GM12874 (cell line): ENCODE measurements around the gene FARP1.

Experiments used
- TF ChIP-seq, protein P1 (sequence below): IDR thresholded peaks from 2 replicates; pipeline ENCODE4 v1.5.1; 2011; ENCODE audit warnings: low read depth, mild to moderate bottlenecking, control low read depth, low read length, moderate library complexity; ENCODE audit not compliant: insufficient read depth

Gene FARP1

DNA sequence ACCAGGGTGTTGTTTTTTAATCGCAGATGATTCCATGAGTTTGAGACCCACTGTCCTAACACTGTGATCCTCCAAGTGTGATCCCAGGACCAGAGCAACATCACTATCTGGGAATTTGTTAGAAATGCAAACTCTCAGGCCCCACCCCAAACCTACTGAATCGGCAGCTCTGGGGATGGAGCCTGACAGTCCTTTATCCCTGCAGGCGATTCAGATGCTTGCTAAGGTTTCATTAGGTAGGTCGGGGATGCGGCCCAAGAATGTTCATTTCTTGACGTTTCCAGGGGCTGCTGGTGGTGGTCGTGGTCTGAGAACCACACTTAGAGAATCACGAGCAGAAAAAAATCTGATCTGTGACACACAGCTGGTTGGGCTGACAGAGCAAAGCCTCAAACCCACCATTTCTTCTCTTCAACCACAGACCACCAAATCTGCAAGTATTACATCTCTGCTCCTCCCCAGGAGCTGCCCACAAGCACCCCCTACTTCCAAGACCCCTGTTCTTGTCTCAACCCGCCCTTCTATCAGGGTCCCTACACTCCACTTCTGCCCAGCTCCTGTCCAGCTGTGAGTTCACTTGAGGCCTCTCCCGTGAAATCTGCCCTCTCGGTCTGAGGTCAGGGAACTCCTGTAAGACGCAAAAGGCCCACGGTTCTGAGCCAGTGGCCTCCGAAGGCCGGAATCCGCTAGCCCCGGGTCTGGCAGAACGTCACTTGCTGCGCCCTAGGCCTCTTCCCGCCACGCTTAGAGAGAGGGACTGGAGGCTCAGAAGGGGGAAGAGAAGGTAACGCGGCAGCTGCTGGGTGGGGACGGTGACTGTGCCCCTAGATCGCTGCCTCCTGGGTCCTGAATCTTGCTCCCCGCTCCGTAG is 1.1 kb upstream of the FARP1 start:
- TF ChIP-seq, protein P1, sequence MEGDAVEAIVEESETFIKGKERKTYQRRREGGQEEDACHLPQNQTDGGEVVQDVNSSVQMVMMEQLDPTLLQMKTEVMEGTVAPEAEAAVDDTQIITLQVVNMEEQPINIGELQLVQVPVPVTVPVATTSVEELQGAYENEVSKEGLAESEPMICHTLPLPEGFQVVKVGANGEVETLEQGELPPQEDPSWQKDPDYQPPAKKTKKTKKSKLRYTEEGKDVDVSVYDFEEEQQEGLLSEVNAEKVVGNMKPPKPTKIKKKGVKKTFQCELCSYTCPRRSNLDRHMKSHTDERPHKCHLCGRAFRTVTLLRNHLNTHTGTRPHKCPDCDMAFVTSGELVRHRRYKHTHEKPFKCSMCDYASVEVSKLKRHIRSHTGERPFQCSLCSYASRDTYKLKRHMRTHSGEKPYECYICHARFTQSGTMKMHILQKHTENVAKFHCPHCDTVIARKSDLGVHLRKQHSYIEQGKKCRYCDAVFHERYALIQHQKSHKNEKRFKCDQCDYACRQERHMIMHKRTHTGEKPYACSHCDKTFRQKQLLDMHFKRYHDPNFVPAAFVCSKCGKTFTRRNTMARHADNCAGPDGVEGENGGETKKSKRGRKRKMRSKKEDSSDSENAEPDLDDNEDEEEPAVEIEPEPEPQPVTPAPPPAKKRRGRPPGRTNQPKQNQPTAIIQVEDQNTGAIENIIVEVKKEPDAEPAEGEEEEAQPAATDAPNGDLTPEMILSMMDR = no peak

DNA sequence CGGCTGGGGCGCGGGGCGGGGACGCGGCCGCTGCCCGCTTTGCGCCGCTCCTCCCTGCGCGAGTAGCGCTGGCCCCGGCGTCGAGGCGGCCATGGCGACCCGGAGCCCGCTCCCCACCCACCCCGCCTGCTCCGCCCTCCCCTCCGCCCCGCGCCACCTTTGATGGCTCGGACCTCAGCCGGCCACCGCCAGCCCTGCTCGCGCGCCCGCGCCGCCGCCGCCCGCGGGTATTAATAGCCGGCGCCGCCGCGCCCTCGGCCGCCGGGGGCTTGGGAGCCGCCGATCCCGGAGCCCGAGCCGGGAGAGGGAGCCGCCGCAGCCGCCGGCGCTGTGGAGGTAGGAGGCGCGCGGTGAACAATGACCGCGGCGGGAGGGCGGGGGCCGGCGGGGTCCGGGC is 261 bp downstream of the FARP1 start:
- TF ChIP-seq, protein P1 = no peak

DNA sequence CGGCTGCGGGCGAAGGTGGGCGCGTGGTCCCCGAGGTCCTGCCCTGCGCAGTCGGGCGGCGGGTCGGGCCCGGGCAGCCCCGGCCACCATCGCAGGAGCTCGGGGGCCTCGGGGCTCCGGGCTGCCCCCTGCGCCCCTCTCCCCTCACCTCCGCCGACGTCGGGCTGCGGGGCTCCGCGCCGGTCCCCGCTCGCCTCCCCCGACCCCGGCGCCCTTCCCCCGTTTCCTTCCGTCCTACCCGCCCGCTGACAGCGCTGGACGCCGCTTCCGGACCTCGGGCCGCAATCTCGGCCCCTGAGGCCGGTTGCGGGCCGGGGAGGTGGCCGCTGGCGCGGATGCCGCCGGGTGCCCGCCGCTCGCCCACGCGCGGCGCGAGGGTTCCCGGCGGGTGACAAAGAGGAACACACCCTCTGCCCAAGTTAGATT is 720 bp downstream of the FARP1 start:
- TF ChIP-seq, protein P1 = no peak

DNA sequence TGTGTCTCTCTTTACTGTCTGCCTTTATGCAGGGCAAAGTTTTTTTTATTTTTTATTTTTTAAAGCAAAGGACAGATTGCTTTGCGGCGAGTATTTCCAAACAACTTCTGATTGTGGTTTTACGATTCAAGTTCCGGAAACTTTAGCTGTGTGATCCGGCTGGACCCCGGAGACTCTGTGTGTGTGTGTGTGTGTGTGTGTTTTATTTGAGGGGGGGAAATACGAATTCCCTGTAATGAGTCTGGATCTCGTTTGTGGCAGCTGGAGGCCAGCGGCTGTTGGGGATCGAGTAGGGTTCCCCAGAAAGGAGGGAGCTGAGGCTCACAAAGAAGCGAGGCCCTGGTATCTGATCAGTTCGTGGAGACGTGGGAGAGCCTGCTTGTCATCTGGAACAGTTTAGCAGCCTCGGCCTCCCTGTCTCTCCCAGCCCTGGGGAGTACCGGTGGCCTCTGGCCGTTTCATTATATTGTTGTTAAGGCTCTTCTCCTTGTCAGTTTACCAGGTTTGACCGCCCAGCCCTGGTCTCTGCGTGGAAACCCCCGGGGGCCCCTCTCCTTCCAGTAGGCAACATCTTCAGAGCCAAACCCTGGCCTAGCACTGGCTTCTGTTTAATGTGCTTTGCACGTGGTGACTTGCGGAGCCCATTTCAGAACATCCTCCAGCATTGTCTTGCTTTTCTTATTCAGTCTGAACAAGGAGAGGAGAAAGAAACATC is 1.3 kb downstream of the FARP1 start:
- TF ChIP-seq, protein P1 = no peak

DNA sequence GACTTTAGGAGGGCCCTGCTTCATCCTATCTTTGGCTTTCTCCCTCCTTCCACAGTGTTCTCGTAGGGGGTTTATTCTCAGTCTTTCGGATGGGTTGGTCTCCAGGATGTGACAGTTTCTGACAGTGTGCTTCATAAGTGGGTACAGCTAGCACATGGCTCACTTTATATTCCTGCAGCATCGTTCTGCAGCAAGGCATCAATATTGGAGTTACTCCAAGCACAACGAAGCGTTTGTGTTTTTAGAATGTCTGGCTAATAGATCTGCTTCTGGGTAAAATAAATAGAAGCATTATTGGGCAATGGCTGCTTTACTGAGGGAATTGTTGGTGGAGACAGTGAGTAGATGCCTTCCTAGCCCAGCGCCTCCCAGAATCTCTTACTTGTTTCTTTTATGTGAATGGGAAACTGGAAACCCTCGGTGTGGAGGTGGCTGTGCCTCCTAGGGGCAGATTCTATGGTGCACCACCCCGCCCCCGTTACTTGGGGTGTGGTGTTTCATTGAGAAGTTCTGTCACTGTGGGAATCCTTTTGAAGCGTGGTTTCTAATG is 2.0 kb downstream of the FARP1 start:
- TF ChIP-seq, protein P1 = no peak

DNA sequence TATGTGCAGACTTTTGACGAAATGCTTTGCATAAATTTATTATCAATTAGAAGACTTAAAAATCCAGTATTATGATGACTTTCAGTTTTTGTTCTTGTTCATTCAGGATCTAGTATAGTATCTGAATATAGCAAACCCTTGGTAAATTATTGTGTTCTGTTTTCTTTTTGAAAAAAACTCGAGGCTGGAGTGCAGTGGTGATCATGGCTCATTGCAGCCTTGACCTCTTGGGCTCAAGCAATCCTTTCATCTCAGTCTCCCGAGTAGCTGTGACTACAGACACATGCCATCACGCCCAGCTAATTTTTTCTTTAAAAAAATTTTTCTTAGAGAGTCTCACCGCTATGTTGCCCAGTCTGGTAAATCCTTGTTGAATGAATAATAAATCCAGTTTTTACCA is 4.6 kb downstream of the FARP1 start:
- TF ChIP-seq, protein P1 = no peak

DNA sequence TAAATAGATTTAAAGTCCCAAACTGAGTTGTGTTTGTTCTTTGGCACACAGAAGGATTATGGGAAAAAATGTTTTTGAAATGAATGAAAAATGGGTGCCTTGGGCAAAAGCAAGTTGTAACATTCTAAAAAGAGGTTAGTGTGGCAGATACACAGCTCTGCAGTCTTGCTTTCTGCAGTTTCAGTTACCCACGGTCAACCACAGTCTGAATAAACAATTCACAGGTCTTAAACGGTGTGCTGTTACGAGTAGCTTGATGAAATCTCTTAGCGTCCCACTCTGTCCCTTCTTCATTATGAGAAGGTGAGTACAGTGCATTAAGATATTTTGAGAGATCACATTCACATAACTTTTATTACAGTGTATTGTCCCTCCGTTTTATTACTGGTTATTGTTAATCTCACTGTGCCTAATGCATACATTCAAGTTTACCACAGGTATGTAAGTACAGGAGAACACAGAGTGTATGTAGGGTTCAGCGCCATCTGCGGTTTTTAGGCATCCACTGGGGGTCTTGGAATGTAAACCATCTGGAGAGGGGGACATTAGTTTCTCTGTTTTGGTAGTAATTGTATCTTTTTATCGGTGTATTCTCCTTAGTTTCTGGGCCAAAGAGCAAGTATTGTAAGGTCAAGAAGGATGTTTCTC is 8.1 kb downstream of the FARP1 start:
- TF ChIP-seq, protein P1 = no peak
